Effector memory CD4-positive, alpha-beta T cell (primary cell): Measurements from ENCODE around the gene WNT6.

Source experiments
- DNase-seq, 3 donors: peaks; one replicate each; pipeline ENCODE4 v3.0.0-alpha.2; 2020
- H3K27ac ChIP-seq: 2 replicates; pipeline ENCODE4 v1.7.0; 2013; ENCODE audit warnings: mild to moderate bottlenecking, low read length, moderate library complexity; ENCODE audit not compliant: insufficient read depth, poor library complexity, severe bottlenecking
- H3K27me3 ChIP-seq: replicated peaks from 2 replicates; pipeline ENCODE4 v1.7.0; 2013; ENCODE audit warnings: mild to moderate bottlenecking, low read length; ENCODE audit not compliant: insufficient read depth, control insufficient read depth, poor library complexity, severe bottlenecking
- H3K36me3 ChIP-seq: 2 replicates; pipeline ENCODE4 v1.7.0; 2013; ENCODE audit warnings: mild to moderate bottlenecking, low read length, moderate library complexity; ENCODE audit not compliant: control insufficient read depth, insufficient read depth
- H3K4me1 ChIP-seq: 2 replicates; pipeline ENCODE4 v1.7.0; 2013; ENCODE audit warnings: low read length, mild to moderate bottlenecking; ENCODE audit not compliant: control insufficient read depth, insufficient read depth, poor library complexity, severe bottlenecking
- H3K4me3 ChIP-seq: 2 replicates; pipeline ENCODE4 v1.7.0; 2013; ENCODE audit warnings: low read length, low read depth, mild to moderate bottlenecking; ENCODE audit not compliant: insufficient read depth, poor library complexity, severe bottlenecking
- H3K9me3 ChIP-seq: 2 replicates; pipeline ENCODE4 v1.7.0; 2013; ENCODE audit warnings: mild to moderate bottlenecking, low read length, moderate library complexity; ENCODE audit not compliant: control insufficient read depth
- total RNA-seq, 3 donors: gene quantifications; one replicate each; lab custom pipeline; 2026; lab: John Stamatoyannopoulos, UW

The WNT6 gene
- total RNA-seq: 0 to 0.19 (median 0) reads per million in 3 donors

GRCh38 chr2:218859556-218859987 lies at the start of gene WNT6:
Gene WNT6, plus strand, starts transcription at chr2:218859805. Its CDS starts 233 bp downstream, at chr2:218860038.
- no peak for DNase-seq
- Histone ChIP-seq H3K27ac (no peak within 1 kb of the TSS), H3K9me3 (no peaks in the 10 kb centered on the region), H3K4me1 (peaks cover 22% of the 10 kb centered on the region), H3K4me3 (peak within 1 kb of the TSS; percentile 36), H3K27me3 (peaks cover 61% of the 10 kb centered on the region), H3K36me3 (no peaks in the 10 kb centered on the region)

- Histone ChIP-seq H3K4me1 (no peaks in the 10 kb centered on the region), H3K9me3 (no peaks in the 10 kb centered on the region), H3K27me3 (peaks cover 4% of the 10 kb centered on the region), H3K4me3 (no peak overlapping the region), H3K27ac (no peak overlapping the region), H3K36me3 (no peaks in the 10 kb centered on the region)
- no peak for DNase-seq
Observed at GRCh38 chr2:218810256-218810655, 49.3 kb upstream of the WNT6 start.

GRCh38 chr2:218811382-218811781 lies 48.2 kb upstream of the WNT6 start:
- peaks cover 4% of the 10 kb centered on the region for H3K27me3 ChIP-seq
- no peaks in the 10 kb centered on the region for H3K4me1 ChIP-seq
- H3K36me3 ChIP-seq: no peaks in the 10 kb centered on the region
- H3K4me3 ChIP-seq: no peak overlapping the region
- no peak overlapping the region for H3K27ac ChIP-seq
- no peak for DNase-seq
- no peaks in the 10 kb centered on the region for H3K9me3 ChIP-seq

GRCh38 chr2:218812096-218812815 lies 47.3 kb upstream of the WNT6 start:
- no peak for DNase-seq
- H3K9me3 ChIP-seq: no peaks in the 10 kb centered on the region
- H3K36me3 ChIP-seq: no peaks in the 10 kb centered on the region
- no peak overlapping the region for H3K27ac ChIP-seq
- no peaks in the 10 kb centered on the region for H3K4me1 ChIP-seq
- H3K27me3 ChIP-seq: peaks cover 4% of the 10 kb centered on the region
- no peak overlapping the region for H3K4me3 ChIP-seq

- no peaks in the 10 kb centered on the region for H3K4me1 ChIP-seq
- H3K36me3 ChIP-seq: no peaks in the 10 kb centered on the region
- H3K4me3 ChIP-seq: no peak overlapping the region
Observed at GRCh38 chr2:218812861-218813260, 46.7 kb upstream of the WNT6 start.

GRCh38 chr2:218813771-218814460 lies 45.7 kb upstream of the WNT6 start:
- no peaks in the 10 kb centered on the region for H3K4me1 ChIP-seq
- peaks cover 4% of the 10 kb centered on the region for H3K27me3 ChIP-seq
- no peak overlapping the region for H3K4me3 ChIP-seq
- no peaks in the 10 kb centered on the region for H3K9me3 ChIP-seq
- H3K27ac ChIP-seq: no peak overlapping the region
- no peaks in the 10 kb centered on the region for H3K36me3 ChIP-seq
- DNase-seq: no peak

More at GRCh38 chr2:218812861-218813260, 46.7 kb upstream of the WNT6 start:
- Histone ChIP-seq H3K27ac (no peak overlapping the region), H3K9me3 (no peaks in the 10 kb centered on the region), H3K27me3 (peaks cover 4% of the 10 kb centered on the region)
- no peak for DNase-seq

GRCh38 chr2:218814540-218815243 lies 44.9 kb upstream of the WNT6 start:
- DNase-seq: no peak
- no peak overlapping the region for H3K4me3 ChIP-seq
- H3K27ac ChIP-seq: no peak overlapping the region
- H3K9me3 ChIP-seq: no peaks in the 10 kb centered on the region
- no peaks in the 10 kb centered on the region for H3K4me1 ChIP-seq
- H3K27me3 ChIP-seq: peaks cover 4% of the 10 kb centered on the region
- no peaks in the 10 kb centered on the region for H3K36me3 ChIP-seq

GRCh38 chr2:218815244-218815637 lies 44.4 kb upstream of the WNT6 start:
- Histone ChIP-seq H3K27me3 (peaks cover 4% of the 10 kb centered on the region), H3K27ac (no peak overlapping the region), H3K4me1 (no peaks in the 10 kb centered on the region), H3K4me3 (no peak overlapping the region), H3K9me3 (no peaks in the 10 kb centered on the region), H3K36me3 (no peaks in the 10 kb centered on the region)
- DNase-seq: no peak

GRCh38 chr2:218815649-218816048 lies 44.0 kb upstream of the WNT6 start:
- H3K4me3 ChIP-seq: no peak overlapping the region
- no peaks in the 10 kb centered on the region for H3K36me3 ChIP-seq
- DNase-seq: no peak
- H3K27ac ChIP-seq: no peak overlapping the region
- H3K4me1 ChIP-seq: no peaks in the 10 kb centered on the region
- peaks cover 4% of the 10 kb centered on the region for H3K27me3 ChIP-seq
- no peaks in the 10 kb centered on the region for H3K9me3 ChIP-seq

GRCh38 chr2:218816561-218817011 lies 43.0 kb upstream of the WNT6 start:
- Histone ChIP-seq H3K4me3 (no peak overlapping the region), H3K4me1 (no peaks in the 10 kb centered on the region), H3K9me3 (no peaks in the 10 kb centered on the region), H3K36me3 (no peaks in the 10 kb centered on the region), H3K27ac (no peak overlapping the region), H3K27me3 (peaks cover 4% of the 10 kb centered on the region)
- no peak for DNase-seq
